DMS53 treated with DMSO at 0.1 percent for 48 hours (cell line): ENCODE results near the gene ITSN1.
"Not testable (repeated sequence)": the region's sequence is repeated elsewhere in the genome, so short reads cannot be mapped to it uniquely, and the experiment has no call there.

ENCODE experiments used
- DNase-seq: peaks from one replicate; lab custom pipeline; 2025; ENCODE audit not compliant: unreplicated experiment; lab: John Stamatoyannopoulos, UW

Gene ITSN1

GRCh38 chr21:33721081-33721480 is 78.8 kb downstream of the ITSN1 start:
- no peak for DNase-seq

- DNase-seq, result not testable (repeated sequence)
These were observed 86.8 kb downstream of the ITSN1 start for GRCh38 chr21:33729139-33729538.

DNA sequence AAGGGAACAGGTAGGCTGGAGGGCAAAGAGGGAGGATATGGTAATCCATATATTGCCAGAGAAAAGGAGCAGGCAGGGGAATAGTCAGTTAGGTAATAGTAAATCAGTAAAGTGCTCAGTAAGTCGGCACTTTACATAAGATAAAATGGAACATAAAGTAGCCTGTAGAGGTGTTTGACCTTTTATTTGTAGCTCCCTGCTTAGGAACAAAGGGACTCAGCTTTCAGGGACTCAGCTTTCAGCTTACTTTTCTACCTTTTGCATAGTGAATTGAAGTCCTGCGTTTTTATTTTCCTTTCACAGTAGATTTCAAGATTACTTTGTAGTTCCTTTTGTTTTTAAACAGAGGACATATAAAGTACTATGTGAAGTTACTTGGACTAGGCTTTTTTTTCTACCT is 87.3 kb downstream of the ITSN1 start:
- DNase-seq, result no peak

- DNase-seq, result no peak
These were observed 89.1 kb downstream of the ITSN1 start for GRCh38 chr21:33731447-33731846.

GRCh38 chr21:33732038-33732437 is 89.7 kb downstream of the ITSN1 start:
- no peak for DNase-seq

GRCh38 chr21:33733601-33734000 is 91.3 kb downstream of the ITSN1 start:
- DNase-seq, result no peak

DNA sequence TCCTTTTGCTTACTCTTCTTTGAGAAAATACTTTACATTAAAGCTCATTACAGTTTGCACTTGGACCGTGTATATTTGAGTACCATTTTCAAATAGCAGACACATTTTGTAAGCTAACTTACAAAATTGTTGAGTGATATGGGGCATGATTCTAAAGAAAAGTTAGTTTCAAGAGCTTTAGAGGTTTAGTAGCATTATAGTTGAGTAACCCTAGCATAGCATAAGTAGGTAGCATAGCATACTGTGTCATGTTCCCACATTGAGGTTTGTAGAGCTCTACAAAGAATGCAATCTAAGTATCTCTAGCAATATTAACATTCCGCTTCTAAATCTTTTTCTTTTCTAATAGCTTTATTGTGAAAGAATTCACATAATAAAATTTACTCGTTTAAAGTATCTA is 92.0 kb downstream of the ITSN1 start:
- no peak for DNase-seq

GRCh38 chr21:33734818-33735217 is 92.5 kb downstream of the ITSN1 start:
- no peak for DNase-seq

DNA sequence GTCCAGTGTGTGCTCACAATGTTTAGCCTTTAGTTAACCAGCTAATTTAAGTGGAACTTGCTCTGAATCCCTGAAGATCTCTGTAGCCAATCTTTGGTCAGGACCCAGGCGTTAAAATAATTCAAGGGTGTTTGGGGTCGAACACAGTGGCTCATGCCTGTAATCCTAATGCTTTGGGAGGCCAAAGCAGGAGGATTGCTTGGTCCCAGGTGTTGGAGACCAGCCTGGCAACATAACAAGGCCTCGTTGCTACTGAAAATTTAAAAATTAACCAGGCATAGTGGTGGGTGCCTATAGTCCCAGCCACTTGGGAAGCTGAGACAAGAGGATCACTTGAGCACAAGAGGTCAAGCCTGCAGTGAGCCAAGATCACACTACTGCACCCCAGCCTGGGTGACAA is 94.3 kb downstream of the ITSN1 start:
- no peak for DNase-seq

- no peak for DNase-seq
These were observed 97.4 kb downstream of the ITSN1 start for GRCh38 chr21:33739701-33740100.

GRCh38 chr21:33747420-33747819 is 105.1 kb downstream of the ITSN1 start:
- DNase-seq, result no peak

- no peak for DNase-seq
These were observed 106.6 kb downstream of the ITSN1 start for GRCh38 chr21:33748903-33749302.

- no peak for DNase-seq
These were observed 107.7 kb downstream of the ITSN1 start for GRCh38 chr21:33750017-33750416.

DNA sequence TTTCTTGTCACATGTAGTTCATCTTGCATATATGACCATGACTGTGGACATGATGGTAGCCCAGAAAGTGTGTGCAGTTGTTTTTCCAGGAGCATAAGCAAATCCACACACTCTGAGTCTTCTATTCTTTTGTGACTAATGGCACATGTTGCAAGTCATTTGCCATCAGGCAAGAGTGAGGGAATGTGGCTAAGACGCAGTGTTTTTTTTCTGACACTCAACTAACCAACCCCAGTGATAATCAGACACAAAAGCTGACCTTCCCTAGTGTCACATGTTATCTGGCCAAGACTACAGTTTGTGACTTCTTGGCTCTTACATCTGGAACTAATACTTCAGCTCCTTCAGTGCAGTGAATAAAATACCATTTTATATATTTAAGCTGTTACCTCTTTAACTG is 108.8 kb downstream of the ITSN1 start:
- DNase-seq, result no peak

- DNase-seq, result no peak
These were observed 109.2 kb downstream of the ITSN1 start for GRCh38 chr21:33751533-33751932.

- DNase-seq, result no peak
These were observed 110.0 kb downstream of the ITSN1 start for GRCh38 chr21:33752260-33752659.

- DNase-seq, result no peak
These were observed 111.6 kb downstream of the ITSN1 start for GRCh38 chr21:33753886-33754285.

DNA sequence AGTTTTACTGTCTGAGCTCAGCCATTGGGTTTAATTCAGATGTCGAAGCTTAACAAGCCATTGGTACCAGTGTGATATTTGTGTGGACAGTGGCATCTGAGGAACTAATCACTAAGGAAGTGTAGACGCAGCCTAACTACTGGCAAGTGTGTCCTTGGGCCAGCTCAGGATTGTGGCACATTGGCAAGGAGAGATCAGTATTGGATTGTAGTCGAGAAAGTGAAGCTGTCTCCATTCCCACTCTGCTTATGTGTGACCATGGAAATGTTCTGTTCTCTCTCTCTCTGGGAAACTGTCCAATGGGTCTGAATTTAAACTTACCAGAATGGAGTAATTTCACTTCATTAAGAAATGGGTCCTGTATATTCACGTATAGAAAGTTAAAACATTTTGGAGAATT is 112.2 kb downstream of the ITSN1 start:
- DNase-seq, result no peak

GRCh38 chr21:33755354-33755753 is 113.1 kb downstream of the ITSN1 start:
- no peak for DNase-seq

DNA sequence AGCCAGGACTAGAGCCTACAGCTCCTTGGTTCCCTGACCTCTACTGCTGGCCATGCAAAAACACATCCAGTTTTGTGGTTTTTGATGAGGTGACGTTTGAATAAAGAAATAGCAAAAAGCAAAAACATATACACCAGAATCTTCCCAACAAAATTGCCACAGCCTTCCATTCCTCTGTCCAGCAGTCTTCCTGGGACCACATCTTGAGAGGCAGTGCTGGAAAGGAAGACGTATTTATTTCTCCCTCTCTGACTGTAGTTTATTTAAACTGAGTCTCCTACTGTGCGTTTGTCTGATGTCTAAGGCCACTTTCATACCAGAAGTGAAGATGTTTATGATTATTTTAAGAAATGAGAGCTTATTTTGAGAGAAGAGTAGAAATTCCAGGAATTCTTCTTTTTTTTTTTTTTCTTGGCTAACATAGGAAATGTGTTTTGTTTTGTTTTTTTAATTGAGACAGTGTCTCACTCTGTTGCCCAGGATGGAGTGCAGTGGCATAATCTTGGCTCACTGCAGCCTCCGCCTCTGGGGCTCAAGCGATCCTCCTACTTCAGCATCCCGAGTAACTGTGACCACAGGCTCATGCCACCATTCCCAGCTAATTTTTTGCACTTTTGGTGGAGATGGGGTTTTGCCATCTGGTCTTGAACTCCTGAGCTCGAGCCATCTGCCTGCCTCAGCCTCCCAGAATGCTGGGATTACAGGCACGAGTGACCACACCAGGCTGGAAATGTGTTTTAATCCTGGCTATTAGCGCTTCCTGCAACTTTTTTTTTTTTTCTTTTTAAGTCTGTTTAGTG is 118.5 kb downstream of the ITSN1 start:
- DNase-seq, result no peak

- DNase-seq, result peak; percentile 83
These were observed 119.2 kb downstream of the ITSN1 start for GRCh38 chr21:33761441-33762036.

DNA sequence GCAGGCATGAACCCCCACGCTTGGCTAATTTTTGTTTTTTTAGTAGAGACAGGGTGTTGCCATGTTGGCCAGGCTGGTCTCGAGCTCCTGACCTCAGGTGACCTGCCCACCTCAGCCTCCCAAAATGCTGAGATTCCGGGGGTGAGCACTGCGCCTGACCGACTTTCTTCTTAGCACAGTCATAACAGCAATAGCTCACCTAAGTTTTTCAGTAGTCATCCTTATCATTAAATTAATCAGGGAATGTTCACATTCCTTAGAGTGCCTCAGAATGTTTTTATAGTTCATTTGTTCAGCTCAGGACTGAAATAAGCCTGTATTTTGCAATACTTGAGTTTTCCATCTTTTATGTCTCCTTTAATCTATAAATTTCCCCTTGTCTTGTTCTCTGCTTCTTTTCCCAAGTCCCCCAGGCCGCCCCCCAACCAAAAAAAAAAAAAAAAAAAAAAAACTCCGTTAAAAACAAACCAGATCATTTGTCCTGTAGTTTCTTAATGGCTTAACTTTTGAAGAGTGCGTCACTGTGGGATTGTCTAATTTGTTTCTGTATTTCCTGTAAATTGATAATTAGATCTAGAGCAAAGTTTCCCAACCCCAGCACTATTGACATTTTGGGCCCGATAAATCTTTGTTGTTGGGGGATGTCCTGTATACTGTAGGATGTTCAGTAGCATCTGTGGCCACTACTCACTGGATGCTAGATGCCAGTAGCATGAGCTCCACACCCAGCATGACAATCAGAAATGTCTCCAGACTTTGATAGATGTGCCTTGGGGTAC is 120.7 kb downstream of the ITSN1 start:
- no peak for DNase-seq
